Midbrain (tissue), 1 donor: Measurements from ENCODE around the gene APLP2.
"Not testable (repeated sequence)": the region's sequence is repeated elsewhere in the genome, so short reads cannot be mapped to it uniquely, and the experiment has no call there.

Experiments used
- DNase-seq: peaks from one replicate; lab custom pipeline; 2025; lab: John Stamatoyannopoulos, UW

Gene APLP2

GRCh38 chr11:130069659-130070108 is at the start of gene APLP2:
Gene APLP2 (plus strand): TSS chr11:130069894. CDS start chr11:130069978, 84 bp downstream.
- peak; percentile 98 for DNase-seq

GRCh38 chr11:130020323-130020722 is 49.4 kb upstream of the APLP2 start:
- DNase-seq = no peak

GRCh38 chr11:130021606-130022005 is 48.1 kb upstream of the APLP2 start:
- not testable (repeated sequence) for DNase-seq

DNA sequence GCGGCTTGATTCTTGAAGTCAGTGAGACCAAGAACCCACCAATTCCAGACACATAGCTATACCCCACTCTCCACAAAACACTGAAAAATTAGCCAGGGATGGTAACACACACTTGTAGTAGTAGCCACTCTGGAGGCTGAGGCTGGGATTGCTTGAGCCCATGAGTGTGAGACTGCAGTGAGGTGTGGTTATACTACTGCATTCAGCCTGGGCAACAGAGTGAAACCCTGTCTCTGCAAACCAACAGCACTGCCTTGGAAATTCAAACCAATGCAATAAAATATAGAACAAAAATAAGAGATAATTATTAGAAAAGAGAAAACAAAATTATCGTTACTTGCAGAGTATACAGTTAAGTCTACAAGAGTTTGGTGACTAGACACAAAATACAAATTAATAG is 46.9 kb upstream of the APLP2 start:
- DNase-seq = no peak

- no peak for DNase-seq
Observed at GRCh38 chr11:130023204-130023603, 46.5 kb upstream of the APLP2 start.

DNA sequence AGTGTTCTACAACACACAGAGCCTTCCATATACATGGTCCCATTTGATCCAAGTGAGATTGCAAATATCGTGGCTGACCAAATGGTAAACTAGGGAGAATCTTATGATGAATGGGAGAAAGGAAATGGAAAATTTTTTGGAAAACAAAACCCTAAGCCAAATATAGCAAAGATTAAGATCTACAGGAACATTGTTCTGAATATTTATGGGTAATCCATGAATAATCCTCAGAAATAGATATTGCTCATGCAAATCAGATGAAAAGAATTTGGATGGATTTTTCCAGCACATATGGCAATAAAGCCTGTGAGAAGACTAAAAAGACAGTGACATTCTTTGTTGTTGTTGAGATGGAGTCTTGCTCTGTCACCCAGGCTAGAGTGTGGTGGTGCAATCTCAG is 45.3 kb upstream of the APLP2 start:
- DNase-seq = no peak

- no peak for DNase-seq
Observed at GRCh38 chr11:130025371-130025770, 44.3 kb upstream of the APLP2 start.

GRCh38 chr11:130029137-130029536 is 40.6 kb upstream of the APLP2 start:
- DNase-seq = no peak

- no peak for DNase-seq
Observed at GRCh38 chr11:130031056-130031455, 38.6 kb upstream of the APLP2 start.

- no peak for DNase-seq
Observed at GRCh38 chr11:130031945-130032344, 37.7 kb upstream of the APLP2 start.

- DNase-seq = no peak
Observed at GRCh38 chr11:130032931-130033330, 36.8 kb upstream of the APLP2 start.

DNA sequence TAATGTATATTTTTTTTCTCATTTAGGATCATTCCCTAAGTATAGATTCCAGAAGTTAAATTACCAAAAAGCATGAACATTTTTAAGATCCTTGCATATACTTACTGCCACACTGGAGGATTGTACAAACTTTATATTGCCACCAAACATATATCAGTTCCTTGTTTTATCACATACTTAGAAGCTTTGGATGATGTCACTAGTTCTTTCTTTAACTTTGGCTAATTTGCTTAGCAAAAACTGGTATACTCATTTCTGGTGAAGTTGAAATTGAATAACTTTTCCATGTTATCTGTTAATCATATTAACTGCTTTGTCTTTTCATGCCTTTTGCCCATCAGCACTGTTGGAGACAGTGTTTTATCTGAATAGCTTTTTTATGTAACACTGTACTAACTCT is 35.5 kb upstream of the APLP2 start:
- DNase-seq = no peak

DNA sequence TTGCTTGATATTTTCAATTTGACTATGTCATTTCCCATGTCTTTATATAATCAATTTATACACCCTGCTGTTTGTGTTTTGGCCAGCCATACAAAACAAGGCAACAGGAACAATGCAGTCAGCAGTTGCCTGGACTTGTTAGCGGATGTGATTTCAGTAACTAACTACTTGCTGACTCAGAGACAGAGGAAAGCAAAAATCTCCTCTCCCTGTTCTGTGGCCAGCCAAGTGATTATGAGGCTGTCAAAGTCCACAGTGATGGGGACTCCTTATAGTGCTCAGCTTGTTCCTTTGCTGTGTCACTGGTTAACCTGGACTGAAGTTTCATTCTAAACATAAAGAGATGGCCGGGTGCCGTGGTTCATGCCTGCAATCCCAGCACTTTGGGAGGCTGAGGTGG is 32.6 kb upstream of the APLP2 start:
- DNase-seq = no peak

GRCh38 chr11:130037881-130038585 is 31.7 kb upstream of the APLP2 start:
- no peak for DNase-seq

DNA sequence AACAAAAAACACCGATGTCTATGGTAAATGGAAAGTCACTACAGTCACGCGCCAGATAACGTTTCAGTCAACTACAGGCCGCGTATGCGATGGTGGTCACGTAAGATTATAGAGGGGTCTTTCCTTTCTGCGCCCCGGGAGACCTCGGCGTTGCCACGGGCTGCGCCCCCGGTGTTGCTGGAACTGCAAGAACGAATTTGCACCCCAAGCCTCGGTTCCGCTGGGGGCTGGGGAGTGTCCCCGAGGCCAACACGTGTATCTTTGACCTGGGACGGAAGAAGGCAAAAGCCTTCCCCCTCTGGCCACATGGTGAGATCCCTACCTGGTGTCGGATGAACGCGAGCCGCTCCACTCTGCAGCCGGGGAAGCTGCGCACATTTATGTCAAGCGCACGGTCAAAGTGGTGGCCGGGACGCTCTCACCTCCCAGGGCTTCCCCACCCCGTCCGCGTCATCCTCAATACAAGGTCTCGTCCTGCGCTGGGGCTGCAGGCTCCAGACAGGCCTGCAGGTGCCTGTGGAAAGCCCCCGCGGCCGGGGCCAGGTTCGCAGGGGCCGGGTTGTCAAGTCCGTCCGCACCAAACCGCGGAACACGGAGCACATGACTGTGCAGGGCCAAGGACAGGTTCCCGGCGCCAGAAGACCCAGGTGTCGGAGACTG is 29.3 kb upstream of the APLP2 start:
- no peak for DNase-seq

GRCh38 chr11:130042093-130042591 is 27.6 kb upstream of the APLP2 start:
- no peak for DNase-seq

DNA sequence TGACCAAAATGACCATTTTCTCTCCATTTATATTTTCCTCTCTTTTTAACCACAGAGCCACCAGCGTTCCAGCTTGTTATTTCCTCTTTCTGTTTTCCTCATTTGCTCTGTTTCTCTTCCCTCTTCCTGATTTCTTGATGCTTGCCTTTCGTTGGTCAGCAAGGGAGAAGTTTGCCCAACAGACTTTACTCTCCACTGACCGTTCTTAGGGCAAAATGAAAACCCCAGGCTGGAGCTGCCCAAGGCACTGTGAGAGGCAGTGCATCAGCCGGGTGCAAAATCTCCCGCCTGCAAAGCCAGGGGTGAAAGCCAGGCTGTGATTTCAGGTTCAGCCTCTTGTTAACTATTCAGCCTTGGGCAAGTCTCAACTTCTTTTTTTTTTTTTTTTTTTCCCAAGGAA is 26.1 kb upstream of the APLP2 start:
- DNase-seq = peak; percentile 25

- no peak for DNase-seq
Observed at GRCh38 chr11:130047141-130047540, 22.6 kb upstream of the APLP2 start.

- DNase-seq = no peak
Observed at GRCh38 chr11:130049328-130049771, 20.3 kb upstream of the APLP2 start.

DNA sequence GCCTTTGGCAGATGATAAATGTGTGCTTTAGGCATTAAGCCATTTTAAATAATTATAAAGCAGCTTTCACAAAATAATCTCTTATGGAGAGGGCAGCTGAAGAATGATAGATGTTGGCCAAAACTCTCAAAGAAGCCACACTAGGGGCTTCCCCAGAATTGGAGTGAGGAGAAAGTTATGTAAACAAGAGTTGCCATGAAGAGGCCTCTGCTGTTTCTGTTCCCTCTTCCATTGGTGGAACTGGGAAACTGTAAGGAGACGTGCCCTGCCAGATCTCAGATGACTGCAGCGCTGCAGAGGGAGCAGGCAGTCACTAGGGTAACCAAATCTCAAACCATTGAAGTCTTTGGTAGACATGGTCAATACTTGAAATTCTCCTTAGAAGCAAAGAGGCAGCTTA is 19.4 kb upstream of the APLP2 start:
- DNase-seq = no peak

- no peak for DNase-seq
Observed at GRCh38 chr11:130051082-130051481, 18.6 kb upstream of the APLP2 start.

DNA sequence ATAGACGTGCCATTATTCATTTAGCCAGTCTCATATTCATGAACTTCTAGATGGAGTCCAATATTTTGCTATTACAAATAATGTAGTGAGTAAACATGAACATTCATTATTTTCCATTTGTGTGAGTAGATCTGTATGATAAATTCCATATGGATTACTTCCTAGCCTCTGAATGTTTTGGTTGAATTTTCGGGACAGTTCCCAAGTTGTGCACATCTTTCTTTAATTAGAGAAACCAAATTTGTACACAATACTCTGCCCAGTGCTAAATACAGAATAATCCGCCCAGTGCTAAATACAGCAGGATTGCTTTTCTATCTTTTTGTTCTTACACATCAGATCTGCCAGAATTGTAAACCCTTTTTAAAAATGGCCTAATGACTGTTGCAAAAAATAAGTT is 17.1 kb upstream of the APLP2 start:
- DNase-seq = no peak

GRCh38 chr11:130054966-130055365 is 14.7 kb upstream of the APLP2 start:
- DNase-seq = no peak
